D721Med (cell line): ENCODE results near the gene STEAP1.
"Not testable (repeated sequence)": the region's sequence is repeated elsewhere in the genome, so short reads cannot be mapped to it uniquely, and the experiment has no call there.

Experiments
- DNase-seq: peaks from one replicate; pipeline ENCODE4 v3.0.0; 2011; ENCODE audit warnings: low spot score; ENCODE audit not compliant: insufficient read length
- FAIRE-seq: peaks from 2 replicates; lab custom pipeline; 2011; peaks lifted over from hg19 to GRCh38; lab: Jason Lieb, UNC
- TF ChIP-seq, protein P1 (sequence below): IDR thresholded peaks from 2 replicates; pipeline ENCODE4 v1.5.1; 2012; ENCODE audit warnings: mild to moderate bottlenecking, control low read depth; ENCODE audit not compliant: insufficient read depth; ENCODE audit errors: missing control alignments

The STEAP1 gene

DNA sequence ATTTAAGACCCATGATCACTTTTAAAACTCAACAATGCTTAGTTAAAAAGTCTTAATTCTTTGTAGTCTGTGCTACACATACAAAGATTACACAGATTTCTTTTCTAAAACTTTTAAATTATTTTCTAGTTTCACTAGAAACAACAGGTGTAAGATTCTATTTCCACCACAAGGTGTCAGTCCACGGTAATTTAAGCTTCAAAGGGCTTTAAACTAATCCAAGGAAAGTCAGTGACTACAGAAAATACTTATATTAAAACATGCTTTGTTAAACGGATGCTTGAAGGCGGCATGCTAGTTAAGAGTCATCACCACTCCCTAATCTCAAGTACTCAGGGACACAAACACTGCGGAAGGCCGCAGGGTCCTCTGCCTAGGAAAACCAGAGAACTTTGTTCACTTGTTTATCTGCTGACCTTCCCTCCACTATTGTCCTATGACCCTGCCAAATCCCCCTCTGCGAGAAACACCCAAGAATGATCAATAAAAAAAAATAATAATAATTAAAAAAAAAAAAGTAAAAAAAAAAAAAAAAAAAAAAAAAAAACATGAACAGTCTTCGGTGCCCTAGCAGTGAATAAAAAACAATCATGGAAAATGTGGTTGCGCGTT lies 1.5 kb upstream of the STEAP1 start:
- not testable (repeated sequence) for DNase-seq, FAIRE-seq
- TF ChIP-seq, protein P1, sequence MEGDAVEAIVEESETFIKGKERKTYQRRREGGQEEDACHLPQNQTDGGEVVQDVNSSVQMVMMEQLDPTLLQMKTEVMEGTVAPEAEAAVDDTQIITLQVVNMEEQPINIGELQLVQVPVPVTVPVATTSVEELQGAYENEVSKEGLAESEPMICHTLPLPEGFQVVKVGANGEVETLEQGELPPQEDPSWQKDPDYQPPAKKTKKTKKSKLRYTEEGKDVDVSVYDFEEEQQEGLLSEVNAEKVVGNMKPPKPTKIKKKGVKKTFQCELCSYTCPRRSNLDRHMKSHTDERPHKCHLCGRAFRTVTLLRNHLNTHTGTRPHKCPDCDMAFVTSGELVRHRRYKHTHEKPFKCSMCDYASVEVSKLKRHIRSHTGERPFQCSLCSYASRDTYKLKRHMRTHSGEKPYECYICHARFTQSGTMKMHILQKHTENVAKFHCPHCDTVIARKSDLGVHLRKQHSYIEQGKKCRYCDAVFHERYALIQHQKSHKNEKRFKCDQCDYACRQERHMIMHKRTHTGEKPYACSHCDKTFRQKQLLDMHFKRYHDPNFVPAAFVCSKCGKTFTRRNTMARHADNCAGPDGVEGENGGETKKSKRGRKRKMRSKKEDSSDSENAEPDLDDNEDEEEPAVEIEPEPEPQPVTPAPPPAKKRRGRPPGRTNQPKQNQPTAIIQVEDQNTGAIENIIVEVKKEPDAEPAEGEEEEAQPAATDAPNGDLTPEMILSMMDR: peak; percentile 61

DNA sequence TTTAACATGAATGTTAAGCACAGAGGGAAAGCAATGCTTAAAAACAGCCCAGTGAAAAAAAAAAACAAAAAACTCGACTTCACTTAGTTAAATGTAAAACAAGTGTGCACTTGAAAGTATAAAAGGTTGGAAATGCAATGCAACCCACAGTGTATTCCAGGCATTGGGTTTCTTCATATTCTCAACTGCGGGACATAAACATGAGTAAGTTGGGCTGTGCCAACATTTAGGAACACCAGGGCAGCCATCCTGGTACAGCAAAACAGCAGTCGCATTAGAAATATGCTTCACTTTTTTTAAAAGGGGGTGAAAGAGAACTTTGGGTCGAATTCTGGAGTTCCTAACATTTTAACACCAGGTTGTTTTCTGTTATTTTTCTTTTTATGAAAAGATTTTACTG lies 937 bp downstream of the STEAP1 start:
- DNase-seq: no peak
- TF ChIP-seq, protein P1: no peak
- no peak for FAIRE-seq

DNA sequence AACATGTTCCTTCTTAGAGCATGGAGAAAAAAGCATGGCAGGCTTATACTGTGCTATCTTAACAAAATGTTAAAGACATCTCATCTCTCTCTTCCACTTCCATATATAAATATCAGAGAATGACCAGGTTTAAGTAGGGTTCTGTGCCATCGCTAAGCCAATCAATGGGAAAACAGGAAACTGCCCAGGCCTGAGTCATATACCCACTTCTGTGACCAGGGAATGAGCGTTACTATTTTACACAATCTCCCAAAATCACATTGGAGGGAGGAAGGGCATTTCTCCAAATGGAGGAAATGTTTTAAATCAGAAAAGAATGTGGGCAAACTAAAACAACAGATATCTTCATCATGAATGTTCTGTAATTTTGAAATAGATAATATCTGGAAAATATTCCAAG lies 3.1 kb downstream of the STEAP1 start:
- DNase-seq, FAIRE-seq: not testable (repeated sequence)

DNA sequence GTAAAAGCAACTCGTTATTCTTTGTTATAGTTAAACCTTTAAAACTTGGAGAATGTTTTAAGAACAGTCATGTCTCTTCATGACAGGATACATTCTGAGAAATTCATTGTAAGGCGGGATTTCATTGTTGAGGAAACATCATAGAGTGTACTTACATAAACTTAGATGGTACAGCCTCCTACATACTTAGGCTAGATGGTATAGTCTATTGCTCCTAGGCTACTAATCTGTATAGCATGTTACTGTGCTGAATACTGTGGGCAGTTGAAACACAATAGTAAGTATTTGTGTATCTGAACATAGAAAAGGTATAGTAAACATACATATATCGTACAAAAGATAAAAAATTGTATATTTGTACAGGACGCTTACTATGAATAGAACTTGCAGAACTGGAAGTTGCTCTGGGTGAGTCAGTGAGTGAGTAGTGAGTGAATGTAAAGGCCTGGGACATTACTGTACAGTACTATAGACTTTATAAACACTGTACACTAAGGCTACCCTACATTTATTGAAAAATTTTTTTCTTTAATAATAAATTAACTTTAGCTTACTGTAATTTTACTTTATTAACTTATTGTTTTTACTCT lies 3.6 kb downstream of the STEAP1 start:
- not testable (repeated sequence) for DNase-seq, FAIRE-seq

DNA sequence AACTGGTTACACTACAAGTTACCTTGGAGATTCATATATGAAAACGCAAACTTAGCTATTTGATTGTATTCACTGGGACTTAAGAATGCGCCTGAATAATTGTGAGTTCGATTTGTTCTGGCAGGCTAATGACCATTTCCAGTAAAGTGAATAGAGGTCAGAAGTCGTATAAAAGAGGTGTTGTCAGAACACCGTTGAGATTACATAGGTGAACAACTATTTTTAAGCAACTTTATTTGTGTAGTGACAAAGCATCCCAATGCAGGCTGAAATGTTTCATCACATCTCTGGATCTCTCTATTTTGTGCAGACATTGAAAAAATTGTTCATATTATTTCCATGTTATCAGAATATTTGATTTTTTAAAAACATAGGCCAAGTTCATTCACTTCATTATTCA lies 9.3 kb downstream of the STEAP1 start:
- TF ChIP-seq, protein P1: no peak
- FAIRE-seq: no peak
- no peak for DNase-seq

DNA sequence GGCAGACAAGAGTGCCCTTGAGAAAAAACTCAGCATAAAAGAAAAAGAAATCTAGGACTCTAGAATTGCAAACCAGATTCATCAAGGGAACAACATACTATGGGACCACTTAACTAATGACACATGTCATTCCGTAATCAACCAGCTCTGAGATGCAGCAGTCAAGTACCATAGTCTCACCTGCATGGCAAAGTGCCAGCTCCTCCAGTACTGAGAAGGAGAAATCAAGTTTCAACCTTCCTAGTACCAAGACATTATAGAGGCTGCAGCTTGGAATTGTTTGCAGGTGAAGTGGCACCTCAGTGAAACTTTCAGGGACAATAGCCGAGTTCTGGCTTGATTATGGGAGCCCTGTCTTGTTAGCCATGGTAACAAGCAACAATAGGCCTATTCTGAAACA lies 11.5 kb downstream of the STEAP1 start:
- TF ChIP-seq, protein P1: no peak
- DNase-seq: no peak
- no peak for FAIRE-seq

DNA sequence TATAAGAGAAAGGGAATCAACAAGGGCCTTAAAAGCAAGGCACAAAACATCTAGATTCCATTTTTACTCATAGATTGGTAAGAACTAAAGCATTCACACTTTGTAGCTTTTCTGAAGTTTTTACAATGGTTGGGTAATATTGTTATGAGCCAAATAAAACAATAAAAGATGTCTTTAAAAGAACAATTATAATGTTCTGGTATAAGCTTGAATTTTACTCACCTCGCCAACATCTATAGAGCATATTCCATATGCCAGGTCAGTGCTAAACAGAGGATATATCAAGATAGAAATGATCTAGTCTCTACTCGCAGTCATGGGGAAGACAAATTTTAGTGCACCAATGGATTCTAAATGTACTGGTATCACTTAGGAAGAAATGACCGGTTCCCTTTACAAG lies 11.9 kb downstream of the STEAP1 start:
- FAIRE-seq: no peak
- TF ChIP-seq, protein P1: no peak

DNA sequence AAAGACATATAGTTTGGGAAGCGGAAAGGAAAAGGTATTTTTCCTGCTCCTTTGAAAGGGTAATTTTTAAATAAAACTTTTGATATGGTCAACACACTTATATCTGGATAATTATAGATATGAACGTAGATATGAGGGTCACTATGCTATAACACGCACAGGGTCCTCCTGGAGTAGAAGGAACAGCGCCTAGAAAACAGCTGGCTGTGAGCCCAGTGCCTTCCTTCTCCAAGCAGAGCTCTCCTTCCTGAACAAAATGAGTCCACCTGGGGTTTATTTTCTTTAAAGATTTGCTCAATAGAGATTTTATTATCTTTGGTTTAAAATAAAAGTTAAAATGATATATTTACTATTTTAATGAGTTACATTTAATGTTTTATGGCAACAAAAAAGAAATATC lies 13.1 kb downstream of the STEAP1 start:
- TF ChIP-seq, protein P1: no peak
- no peak for FAIRE-seq

More for the DNA sequence above, 11.9 kb downstream of the STEAP1 start:
- no peak for DNase-seq

More for the DNA sequence above, 13.1 kb downstream of the STEAP1 start:
- DNase-seq: no peak
